GM06990 (cell line): Measurements from ENCODE around the gene RBM5.

Source experiments
- DNase-seq: peaks from one replicate; pipeline ENCODE4 v3.0.0-alpha.2; 2011; ENCODE audit not compliant: insufficient read length; ENCODE audit errors: extremely low read depth
- H3K27me3 ChIP-seq: replicated peaks from 2 replicates; pipeline ENCODE4 v1.6.0; 2011; ENCODE audit warnings: low read length; ENCODE audit not compliant: control insufficient read depth, insufficient read depth
- H3K36me3 ChIP-seq: 2 replicates; pipeline ENCODE4 v1.5.1; 2011; ENCODE audit warnings: low read length; ENCODE audit not compliant: control insufficient read depth, insufficient read depth
- H3K4me3 ChIP-seq: replicated peaks from 2 replicates; pipeline ENCODE4 v1.5.1; 2011; ENCODE audit warnings: low read depth, mild to moderate bottlenecking, control low read depth, low read length
- TF ChIP-seq, protein P1 (sequence below): IDR thresholded peaks from 2 replicates; pipeline ENCODE4 v1.5.1; 2011; ENCODE audit warnings: low read length, control low read depth, mild to moderate bottlenecking, inconsistent platforms; ENCODE audit not compliant: insufficient read depth, poor library complexity, severe bottlenecking

RBM5 gene

GRCh38 chr3:50130436-50130835, 41.7 kb downstream of the RBM5 start:
- H3K36me3 ChIP-seq, result no peaks in the 10 kb centered on the region
- H3K4me3 ChIP-seq, result no peak overlapping the region
- DNase-seq, result no peak
- H3K27me3 ChIP-seq, result no peaks in the 10 kb centered on the region; the same call in 1 of the 2 replicates
- TF ChIP-seq, protein P1, sequence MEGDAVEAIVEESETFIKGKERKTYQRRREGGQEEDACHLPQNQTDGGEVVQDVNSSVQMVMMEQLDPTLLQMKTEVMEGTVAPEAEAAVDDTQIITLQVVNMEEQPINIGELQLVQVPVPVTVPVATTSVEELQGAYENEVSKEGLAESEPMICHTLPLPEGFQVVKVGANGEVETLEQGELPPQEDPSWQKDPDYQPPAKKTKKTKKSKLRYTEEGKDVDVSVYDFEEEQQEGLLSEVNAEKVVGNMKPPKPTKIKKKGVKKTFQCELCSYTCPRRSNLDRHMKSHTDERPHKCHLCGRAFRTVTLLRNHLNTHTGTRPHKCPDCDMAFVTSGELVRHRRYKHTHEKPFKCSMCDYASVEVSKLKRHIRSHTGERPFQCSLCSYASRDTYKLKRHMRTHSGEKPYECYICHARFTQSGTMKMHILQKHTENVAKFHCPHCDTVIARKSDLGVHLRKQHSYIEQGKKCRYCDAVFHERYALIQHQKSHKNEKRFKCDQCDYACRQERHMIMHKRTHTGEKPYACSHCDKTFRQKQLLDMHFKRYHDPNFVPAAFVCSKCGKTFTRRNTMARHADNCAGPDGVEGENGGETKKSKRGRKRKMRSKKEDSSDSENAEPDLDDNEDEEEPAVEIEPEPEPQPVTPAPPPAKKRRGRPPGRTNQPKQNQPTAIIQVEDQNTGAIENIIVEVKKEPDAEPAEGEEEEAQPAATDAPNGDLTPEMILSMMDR, result no peak

- no peaks in the 10 kb centered on the region; the same call in 1 of the 2 replicates for H3K27me3 ChIP-seq
- no peak for DNase-seq
- TF ChIP-seq, protein P1, result no peak
- H3K4me3 ChIP-seq, result no peak overlapping the region
- no peaks in the 10 kb centered on the region for H3K36me3 ChIP-seq
These were observed 43.9 kb downstream of the RBM5 start for GRCh38 chr3:50132421-50133282.

GRCh38 chr3:50133283-50133615, 44.5 kb downstream of the RBM5 start:
- DNase-seq, result no peak
- Histone ChIP-seq H3K4me3 (no peak overlapping the region), H3K36me3 (no peaks in the 10 kb centered on the region), H3K27me3 (no peaks in the 10 kb centered on the region; the same call in 1 of the 2 replicates)
- TF ChIP-seq, protein P1, result no peak

GRCh38 chr3:50134367-50134766, 45.6 kb downstream of the RBM5 start:
- H3K4me3 ChIP-seq, result no peak overlapping the region
- TF ChIP-seq, protein P1, result no peak
- DNase-seq, result no peak
- no peaks in the 10 kb centered on the region for H3K36me3 ChIP-seq
- no peaks in the 10 kb centered on the region; the same call in 1 of the 2 replicates for H3K27me3 ChIP-seq

DNA sequence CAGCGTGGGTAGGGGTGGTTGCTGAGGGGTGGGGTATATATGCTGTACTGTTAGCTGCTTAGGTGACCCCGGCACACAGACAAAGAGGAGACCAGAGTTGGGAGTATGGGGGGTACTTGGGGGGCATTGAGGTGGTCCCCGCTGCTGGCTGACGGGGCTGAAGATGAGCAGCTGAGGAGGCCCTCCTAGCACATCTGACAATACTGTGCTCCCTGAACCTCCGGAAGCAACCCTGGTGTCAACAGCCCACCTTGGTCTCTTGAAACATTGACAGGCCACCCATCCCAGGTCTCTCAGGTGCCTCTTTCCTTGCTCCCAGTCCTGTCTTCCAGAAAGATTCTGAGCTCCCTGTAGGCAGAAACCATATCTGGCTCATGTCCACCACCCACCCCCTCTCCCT, 47.2 kb downstream of the RBM5 start:
- TF ChIP-seq, protein P1, result no peak
- DNase-seq, result no peak
- H3K4me3 ChIP-seq, result no peak overlapping the region
- H3K27me3 ChIP-seq, result no peaks in the 10 kb centered on the region; the same call in 1 of the 2 replicates
- no peaks in the 10 kb centered on the region for H3K36me3 ChIP-seq
